ENCODE measurements around the gene GAS2L1. TPM values are rescaled to one million over a fixed set of nuclear protein-coding genes. Genes with fewer than 3 reads are reported as not detected.

The GAS2L1 gene
- total RNA-seq, 2 donors from 2014 or later, result 15.8 to 19.2 TPM

DNA sequence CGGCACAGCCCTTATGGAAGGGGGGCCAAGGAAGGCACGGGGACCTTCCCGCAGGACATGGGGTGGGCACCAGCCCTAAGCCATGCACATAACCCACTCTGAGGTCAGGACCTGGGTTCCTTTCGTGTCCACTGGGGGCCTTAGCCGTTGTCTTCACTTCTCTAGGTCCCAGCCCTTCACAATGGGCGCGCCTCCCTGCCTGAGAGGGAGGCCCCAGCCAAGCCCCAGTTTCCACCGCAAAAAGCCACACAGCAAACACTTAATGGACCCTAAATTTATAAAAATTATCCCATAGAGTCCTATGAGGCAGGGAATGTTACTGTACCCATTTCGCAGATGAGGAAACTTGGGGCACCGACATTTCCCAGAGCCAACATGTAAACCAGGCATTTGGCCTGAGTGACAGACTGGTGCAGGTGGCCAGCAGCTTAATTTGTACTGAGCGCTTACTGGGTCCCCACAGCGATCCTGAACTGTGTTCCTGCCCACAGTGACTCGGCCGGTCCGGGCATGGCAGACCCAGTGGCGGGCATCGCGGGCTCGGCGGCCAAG is 1.2 kb downstream of the GAS2L1 start:
- no peak for ATAC-seq
- no peak for DNase-seq
- intact Hi-C loops (cut with DNase I), result no loop called here

DNA sequence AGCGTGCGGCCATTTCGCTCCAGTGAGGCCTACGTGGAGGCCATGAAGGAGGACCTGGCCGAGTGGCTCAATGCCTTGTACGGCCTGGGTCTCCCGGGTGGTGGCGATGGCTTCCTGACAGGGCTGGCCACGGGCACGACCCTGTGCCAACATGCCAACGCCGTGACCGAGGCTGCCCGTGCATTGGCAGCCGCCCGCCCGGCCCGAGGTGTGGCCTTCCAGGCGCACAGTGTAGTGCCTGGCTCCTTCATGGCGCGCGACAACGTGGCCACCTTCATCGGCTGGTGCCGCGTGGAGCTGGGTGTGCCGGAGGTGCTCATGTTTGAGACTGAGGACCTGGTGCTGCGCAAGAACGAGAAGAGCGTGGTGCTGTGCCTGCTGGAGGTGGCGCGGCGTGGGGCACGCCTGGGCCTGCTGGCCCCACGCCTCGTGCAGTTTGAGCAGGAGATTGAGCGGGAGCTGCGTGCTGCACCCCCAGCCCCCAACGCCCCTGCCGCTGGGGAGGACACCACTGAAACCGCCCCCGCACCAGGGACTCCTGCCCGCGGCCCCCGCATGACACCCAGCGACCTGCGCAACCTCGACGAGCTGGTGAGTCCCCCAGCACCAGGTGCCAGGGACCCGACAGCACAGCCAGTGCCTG is 1.8 kb downstream of the GAS2L1 start:
- no peaks in the 10 kb centered on the region for H3K36me3 ChIP-seq (replicated peaks in 1 of 2; ENCODE audit: insufficient read depth in 1 of 2, low read depth in 2 of 2)
- H3K4me1 ChIP-seq, result peaks cover 62% of the 10 kb centered on the region
- TF ChIP-seq, protein P1, sequence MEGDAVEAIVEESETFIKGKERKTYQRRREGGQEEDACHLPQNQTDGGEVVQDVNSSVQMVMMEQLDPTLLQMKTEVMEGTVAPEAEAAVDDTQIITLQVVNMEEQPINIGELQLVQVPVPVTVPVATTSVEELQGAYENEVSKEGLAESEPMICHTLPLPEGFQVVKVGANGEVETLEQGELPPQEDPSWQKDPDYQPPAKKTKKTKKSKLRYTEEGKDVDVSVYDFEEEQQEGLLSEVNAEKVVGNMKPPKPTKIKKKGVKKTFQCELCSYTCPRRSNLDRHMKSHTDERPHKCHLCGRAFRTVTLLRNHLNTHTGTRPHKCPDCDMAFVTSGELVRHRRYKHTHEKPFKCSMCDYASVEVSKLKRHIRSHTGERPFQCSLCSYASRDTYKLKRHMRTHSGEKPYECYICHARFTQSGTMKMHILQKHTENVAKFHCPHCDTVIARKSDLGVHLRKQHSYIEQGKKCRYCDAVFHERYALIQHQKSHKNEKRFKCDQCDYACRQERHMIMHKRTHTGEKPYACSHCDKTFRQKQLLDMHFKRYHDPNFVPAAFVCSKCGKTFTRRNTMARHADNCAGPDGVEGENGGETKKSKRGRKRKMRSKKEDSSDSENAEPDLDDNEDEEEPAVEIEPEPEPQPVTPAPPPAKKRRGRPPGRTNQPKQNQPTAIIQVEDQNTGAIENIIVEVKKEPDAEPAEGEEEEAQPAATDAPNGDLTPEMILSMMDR (IDR thresholded peaks at IDR 0.05), result no peak
- TF ChIP-seq POLR2A (IDR thresholded peaks at IDR 0.05), result no peak
- H3K27ac ChIP-seq, result peak overlapping the region in 1 of 4 donors; percentile 9
- no peak for ATAC-seq
- intact Hi-C loops (cut with DNase I), result no loop called here
- peak in 1 of 4 donors; percentile 21 for DNase-seq
- 80 to 94% methylated on average over 7 to 10 of the region's 50 CpGs for WGBS, 2 donors
- H3K9me3 ChIP-seq, result no peaks in the 10 kb centered on the region
- H3K4me3 ChIP-seq, result no peak overlapping the region
- H3K27me3 ChIP-seq, result peaks cover 0 to under 1% of the 10 kb centered on the region in 2 donors

More for the DNA sequence above, 1.2 kb downstream of the GAS2L1 start:
- H3K27me3 ChIP-seq, result no peaks in the 10 kb centered on the region
- peak overlapping the region in 1 of 2 donors; percentile 71 for H3K4me3 ChIP-seq
- no peak for TF ChIP-seq POLR2A (IDR thresholded peaks at IDR 0.05)
- TF ChIP-seq, protein P1 (IDR thresholded peaks at IDR 0.05), result no peak
- H3K4me1 ChIP-seq, result peaks cover 66% of the 10 kb centered on the region
- no peaks in the 10 kb centered on the region for H3K9me3 ChIP-seq
- H3K36me3 ChIP-seq (replicated peaks in 1 of 2; ENCODE audit: insufficient read depth in 1 of 2, low read depth in 2 of 2), result no peaks in the 10 kb centered on the region
- H3K27ac ChIP-seq, result peak overlapping the region in 3 of 4 donors; percentile 51 to 84 (median 73)
- 75 to 97% methylated on average over 6 to 20 of the region's 20 CpGs for WGBS, 2 donors

DNA sequence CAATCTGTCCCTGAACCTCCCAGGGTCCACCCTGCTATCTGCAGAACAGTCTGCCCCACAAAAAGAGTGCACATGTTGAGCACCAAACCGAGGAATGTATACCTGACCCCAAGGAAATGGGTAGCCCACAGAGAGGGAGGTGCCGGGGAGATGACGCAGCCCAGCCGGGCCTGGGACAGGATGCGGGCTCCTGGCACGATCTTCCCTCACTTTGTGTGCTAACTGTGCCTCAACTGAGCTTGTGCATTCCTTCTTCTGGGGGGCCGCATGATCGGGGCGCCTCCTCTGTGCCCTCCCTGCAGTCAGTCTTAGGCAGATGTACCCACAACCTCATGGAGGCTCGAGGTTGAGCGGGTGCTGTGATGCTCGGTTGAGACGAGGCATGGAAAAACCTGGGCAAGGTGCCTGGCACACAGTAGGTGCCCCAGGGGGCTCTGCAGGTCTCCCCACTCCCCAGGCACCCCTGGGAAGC is 2.4 kb downstream of the GAS2L1 start:
- Histone ChIP-seq H3K27ac (peak overlapping the region in 2 of 4 donors; percentile 49 to 50), H3K9me3 (no peaks in the 10 kb centered on the region), H3K4me3 (no peak overlapping the region), H3K36me3 (replicated peaks in 1 of 2; ENCODE audit: insufficient read depth in 1 of 2, low read depth in 2 of 2) (no peaks in the 10 kb centered on the region), H3K4me1 (peaks cover 64% of the 10 kb centered on the region), H3K27me3 (peaks cover 0 to 6% of the 10 kb centered on the region in 2 donors)
- ATAC-seq (no peak), DNase-seq (peak in 1 of 4 donors; percentile 12)
- TF ChIP-seq, protein P1 (IDR thresholded peaks at IDR 0.05), result no peak
- no peak for TF ChIP-seq POLR2A (IDR thresholded peaks at IDR 0.05)
- intact Hi-C loops (cut with DNase I), result no loop called here
- WGBS, 2 donors, result 67 to 69% methylated on average over 8 to 13 of the region's 13 CpGs

DNA sequence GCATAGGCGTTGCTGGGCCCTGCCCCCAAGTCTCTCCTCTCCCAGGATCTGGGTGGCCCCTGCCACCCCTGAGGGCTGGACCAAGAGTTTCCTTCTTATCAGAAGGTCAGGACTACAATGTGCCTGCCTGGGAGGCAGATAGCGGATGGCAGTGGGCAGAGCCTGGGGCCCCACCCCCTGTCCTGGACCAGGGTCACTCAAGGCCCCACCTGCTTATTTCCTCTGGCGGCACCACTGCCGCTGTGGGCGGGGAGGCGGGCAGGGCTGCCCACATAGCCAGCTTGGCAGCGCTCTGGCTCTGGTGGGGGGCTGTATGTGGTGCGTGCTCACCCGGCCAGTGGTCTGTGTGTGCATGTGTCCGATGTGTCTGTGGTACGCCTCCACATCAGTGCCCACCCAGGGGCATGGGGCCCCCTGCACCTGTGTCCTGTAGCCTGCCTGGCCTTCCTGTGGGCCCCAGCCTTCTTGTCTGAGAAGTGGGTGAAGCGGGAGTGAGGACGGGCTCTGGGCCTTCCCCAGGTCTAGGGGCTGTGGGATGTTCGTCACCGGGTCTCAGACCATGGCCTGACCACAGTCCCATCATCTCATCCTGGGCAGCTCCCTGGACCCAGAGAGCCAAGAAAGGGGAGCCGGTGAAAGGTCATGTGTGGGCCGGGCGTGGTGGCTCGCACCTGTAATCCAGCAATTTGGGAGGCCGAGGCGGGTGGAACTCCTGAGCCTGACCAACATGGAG is 3.0 kb downstream of the GAS2L1 start:
- Histone ChIP-seq H3K27me3 (peaks cover 0 to 13% of the 10 kb centered on the region in 2 donors), H3K36me3 (replicated peaks in 1 of 2; ENCODE audit: insufficient read depth in 1 of 2, low read depth in 2 of 2) (no peaks in the 10 kb centered on the region), H3K9me3 (no peaks in the 10 kb centered on the region), H3K4me3 (no peak overlapping the region), H3K4me1 (peaks cover 71% of the 10 kb centered on the region), H3K27ac (peak overlapping the region in 2 of 4 donors; percentile 49 to 50)
- TF ChIP-seq, protein P1 (IDR thresholded peaks at IDR 0.05), result no peak
- no peak for TF ChIP-seq POLR2A (IDR thresholded peaks at IDR 0.05)
- WGBS, 2 donors, result 62 to 79% methylated on average over 9 to 19 of the region's 21 CpGs
- ATAC-seq, result no peak
- peak; percentile 54 to 77 (median 72) for DNase-seq
- intact Hi-C loops (cut with DNase I), result no loop called here

Measured in body of pancreas (tissue), 4 donors.